GM19023 (cell line): Measurements from ENCODE around the gene LCP2.

Experiments
- ATAC-seq: cut with Tn5 transposase; IDR thresholded peaks from one replicate; pipeline ENCODE4 v1.9.1; 2021; ENCODE audit warnings: mild to moderate bottlenecking, moderate library complexity; ENCODE audit not compliant: unreplicated experiment

LCP2 gene

DNA sequence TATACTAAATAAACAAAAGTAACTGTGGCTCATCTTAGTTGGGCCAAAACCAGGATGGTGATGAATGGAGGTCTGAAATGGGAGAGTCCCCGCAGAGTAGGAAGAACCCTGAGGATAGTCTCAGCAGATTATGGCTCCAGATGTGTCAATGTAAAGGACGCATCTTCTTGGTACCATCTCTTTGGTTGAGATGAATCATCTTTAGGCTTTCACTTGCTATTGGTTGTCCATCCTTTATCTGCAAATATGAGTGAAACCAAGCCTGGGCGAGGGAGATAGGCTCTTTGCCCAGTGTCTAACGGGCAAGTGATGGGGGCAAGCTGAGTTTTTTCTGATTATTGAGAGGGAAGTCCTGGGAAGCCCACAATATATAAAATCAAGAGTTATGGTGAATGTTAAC, 19.4 kb upstream of the LCP2 start:
- no peak for ATAC-seq

DNA sequence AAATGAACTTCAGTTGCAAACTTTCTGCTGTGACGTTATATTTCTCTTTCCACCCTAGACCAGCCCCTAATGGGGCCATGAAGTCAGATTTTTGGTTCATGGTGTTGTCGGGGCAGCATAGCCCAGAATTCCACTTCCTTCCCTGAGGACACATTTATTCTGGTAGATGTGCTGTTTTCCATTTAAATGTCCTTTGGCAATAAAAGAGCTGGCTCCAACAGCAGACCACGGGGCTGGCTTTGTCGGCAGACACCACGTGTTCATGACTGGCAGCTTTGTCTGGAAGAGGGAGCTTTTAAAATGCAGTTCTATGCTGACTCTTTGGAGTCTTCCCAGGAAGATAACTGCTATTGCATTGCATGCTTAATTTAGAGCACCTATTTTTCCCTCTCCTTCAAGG, 17.6 kb upstream of the LCP2 start:
- ATAC-seq = no peak

DNA sequence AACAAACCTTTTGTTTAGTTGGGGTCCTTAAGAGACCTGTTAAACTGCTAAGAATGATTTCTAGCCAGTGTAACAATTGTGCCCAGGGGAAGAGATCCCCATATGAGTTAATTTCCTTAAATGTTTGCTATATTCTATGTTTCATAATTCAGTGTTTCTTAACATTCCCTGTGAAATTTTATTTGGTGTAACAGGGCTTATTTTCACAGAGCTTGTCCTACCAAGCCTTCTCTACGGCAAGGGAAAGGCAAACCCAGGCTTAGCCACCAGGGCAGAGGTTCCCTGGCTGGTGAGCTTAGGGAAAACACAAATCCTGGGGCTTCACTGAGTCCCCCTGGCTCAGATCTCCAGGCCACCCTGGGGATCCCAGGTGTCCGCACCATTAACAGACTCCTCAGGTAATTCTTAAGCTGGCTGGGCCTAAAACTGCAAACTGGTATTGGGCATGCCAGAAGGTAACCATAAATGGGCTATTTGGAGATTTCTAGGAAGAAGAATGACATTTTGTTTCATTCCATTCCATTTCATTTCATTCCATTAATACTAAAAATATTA, 17.0 kb upstream of the LCP2 start:
- no peak for ATAC-seq

DNA sequence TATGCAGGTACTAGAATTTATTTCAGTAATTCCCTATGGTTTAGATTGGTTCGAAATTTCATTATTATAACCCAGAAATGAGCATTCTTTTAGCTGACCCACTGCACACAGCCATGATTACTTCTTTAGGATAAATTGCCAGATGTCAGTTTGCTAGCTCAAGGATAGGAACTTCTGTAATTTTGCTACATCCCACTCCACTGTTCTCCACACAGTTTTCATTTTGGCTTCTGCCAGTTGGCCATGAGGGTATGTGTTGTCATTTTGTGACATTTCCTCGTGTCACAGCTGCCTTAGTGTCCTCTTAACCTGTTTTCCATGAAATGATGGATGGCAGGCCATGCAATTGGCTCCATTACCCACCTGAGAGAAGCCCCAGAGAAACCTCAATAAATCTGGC, 16.2 kb upstream of the LCP2 start:
- no peak for ATAC-seq

DNA sequence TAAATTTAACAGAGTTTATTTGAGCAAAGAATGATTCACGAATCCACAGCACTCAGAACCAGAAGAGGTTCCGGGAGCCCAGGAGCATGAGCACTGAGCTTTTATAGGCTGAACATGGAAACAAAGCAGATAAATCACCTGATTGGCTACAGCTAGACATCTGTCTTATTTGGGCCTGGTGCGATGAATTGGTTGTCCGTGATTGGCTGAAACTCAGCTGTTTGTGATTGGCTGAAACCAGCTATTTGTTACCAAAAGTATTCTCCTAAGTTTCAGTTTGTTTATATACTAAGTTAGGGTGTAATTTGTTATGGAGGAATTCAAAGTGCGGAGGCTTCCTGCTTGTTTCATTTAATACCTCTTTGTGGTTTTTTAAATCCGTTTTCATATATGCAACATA, 15.8 kb upstream of the LCP2 start:
- no peak for ATAC-seq

DNA sequence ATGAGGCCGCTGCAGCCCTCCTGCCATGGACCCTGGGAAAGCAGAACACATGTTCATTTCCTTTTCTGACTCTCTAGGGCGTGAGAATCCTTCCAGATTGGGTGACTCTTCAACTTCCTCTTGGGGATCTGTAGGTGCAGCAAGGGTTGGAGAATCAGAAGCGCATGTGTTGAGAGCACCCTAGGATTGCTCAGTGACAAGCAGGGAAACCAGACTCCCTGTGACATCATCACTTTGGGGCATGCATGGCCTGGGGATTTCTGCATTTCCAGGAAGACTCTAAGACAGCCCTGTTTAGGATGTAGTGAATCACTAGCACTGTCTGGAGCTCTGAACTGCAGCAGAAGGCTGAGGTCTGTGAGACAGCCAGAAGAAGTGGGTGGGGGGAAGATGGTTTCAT, 15.1 kb upstream of the LCP2 start:
- ATAC-seq = peak; percentile 59

DNA sequence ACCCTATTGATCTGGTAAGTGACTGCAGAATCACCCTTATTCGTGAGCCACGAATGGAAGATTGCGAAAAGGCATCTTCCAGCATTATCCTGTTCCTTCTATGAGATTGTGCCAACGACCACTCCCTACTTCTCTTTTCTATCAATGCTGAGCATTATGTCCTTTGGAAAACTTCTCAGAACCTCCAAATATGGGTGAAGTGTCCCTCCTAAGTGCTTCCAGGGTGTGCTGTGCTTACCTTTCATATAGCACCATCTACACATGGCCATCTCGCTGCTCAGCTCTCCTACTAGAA, 14.7 kb upstream of the LCP2 start:
- ATAC-seq = no peak

DNA sequence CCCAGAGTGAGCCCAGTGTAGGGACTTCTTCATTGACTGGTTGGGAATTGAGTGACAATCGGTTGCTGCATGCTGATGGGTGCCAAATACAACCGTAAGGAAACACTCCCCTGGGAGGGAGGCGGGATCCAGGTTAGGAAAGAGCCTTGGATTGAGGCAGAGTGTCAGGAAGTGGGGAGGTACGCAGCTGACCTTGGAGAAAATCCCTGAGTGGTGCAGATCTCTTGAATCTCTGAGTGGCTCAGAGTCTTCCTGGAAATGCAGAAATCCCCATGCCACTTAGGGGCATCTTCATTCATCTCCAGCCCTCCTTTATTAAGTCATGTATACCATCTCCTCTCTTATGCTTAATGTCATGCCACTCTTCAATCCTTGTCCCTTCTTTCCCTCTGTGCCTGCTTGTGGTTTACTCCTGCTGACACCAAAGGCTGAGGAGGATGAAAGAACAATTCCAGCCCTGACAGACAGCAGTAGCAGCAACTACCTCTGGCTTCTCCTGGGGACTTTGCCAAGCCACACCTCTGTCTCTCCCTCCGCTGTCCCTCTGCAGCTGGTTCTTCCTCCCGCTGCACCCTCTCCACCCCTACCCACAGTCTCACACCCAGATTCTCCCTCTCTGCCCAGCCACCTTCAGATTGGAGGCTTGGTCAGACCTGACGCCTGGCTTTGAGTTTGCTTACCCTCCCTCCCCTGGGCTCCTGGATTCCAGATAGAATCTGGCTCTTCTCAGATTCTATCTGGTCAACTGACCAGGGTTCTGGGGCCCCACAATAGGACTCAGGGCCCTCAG, 14.1 kb upstream of the LCP2 start:
- ATAC-seq = no peak

DNA sequence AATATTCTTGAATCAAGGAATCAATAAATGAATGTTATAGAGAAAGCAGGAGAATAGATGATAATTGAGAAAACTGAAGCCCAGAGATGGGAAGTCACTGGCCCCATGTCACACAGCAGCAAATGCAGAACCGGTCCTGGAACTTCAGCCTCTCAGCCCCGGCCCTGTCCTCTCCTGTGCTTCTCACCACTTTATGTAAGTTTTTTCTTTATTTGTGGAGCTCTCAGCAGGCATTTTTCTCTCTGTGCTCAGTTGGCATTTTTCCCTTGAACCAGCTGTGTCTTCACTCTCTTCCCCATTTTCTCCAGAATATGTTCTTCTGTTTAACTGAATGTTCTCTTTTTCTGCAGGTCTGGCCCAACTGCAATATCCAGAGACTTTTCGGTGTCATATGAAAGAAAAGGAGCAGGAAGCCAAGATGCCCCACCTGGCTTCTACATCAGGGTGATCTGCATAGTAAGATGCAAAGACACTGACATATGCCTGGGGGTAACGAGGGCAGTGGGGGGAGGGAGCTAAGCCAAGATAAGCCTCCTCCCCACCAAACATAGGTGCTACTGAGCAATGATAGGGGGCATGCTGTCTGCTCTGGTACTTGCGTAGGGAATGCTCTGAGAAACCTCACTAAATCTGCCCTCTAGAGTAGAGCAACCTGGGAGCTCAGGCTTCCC, 12.8 kb upstream of the LCP2 start:
- no peak for ATAC-seq

DNA sequence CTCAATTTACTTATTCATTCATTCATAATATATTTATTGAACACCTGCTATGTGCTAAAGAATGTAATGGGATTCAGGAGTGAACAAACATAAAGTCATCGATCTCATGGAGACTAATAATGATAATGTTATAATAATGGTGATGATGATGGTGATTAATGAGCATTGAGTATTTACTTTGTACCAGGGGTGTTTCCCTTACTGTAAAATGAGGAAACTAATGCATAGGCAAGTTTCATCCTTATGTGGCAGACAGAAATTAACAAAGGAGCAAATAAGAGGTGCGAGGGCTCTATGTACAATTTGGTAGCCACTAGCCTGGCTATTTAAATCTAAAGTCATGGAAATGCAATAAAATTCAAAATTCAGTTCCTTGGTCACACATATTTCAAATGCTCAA, 11.1 kb upstream of the LCP2 start:
- ATAC-seq = no peak

DNA sequence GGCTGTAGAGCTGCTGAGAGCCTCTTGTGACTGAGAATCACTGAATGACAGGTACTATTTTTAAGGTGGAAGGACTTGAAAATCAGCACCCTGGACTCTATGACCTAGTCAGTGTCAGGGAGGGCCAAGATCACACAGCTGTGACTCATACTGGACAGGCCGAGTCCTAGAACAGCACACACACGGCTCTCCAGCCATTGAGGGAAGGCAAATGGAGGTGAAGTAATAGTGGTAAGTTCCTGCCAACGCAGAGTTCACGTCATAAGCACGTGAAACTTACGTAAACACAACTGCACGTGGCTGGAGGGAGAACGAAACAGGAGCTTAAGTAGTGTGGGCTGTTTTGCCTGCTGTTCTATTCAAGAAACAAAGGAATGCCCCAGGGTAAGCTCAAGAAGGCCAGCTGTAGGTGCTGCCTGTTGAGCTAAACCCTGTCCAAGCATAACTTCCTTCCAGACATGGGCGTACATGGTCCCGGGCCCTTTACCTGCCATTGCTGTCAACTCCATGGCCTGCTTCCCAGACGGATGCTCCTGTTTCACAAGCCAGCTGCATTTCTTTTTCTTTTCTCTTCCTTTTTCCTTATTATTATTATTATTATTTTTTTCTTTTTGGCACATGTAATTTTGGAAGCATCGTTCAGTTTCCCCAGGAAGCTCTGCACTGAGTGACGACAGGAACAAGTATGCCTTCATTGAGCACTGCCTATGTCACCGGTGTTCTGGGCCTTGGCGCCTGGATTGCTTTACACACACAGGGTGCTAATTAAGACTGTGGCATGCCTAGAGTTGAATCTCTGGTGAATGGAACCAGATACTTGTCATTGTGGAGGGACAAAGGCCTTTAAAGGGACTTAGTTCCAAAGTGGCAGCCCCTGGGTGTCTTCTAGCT, 10.2 kb upstream of the LCP2 start:
- no peak for ATAC-seq

DNA sequence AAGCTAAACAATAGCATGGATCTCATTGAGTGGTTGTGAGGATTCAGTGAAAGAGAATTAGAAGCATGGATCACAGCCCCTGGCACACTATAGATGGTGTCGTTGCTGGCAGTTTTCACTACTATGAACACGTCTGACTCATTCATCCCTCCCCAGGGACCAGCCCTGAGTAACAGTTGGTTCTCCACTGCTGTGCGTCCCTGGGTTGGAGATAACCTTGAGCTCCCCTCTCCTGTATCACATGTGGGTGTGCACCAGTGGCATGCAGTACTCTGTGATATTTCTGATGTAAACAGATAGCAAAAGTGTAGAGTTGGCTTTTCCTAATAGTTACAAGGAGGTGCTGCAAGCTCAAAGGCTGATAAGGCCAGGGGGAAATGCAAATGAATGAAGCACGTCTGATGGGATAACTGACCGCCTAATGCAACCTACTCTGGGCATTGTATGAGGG, 8.8 kb upstream of the LCP2 start:
- ATAC-seq = peak; percentile 50

DNA sequence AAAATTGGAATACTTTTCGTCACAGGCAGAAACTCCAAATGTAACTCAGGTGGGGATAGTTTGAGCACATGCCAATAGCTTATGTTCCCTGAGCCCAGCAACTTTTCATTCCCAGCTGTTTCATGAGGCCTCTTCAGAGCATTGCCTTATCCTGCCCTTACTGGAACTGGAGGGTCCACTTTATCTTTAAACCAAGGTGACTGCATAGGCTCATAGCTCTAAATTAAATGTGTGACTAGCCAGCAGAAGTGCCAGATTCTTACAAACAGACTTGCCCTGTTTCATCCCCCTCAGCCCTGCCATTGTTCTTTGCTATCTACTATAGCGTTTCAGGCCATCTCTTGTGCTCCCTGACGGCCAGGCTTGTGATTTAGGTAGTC, 8.1 kb upstream of the LCP2 start:
- ATAC-seq = no peak

DNA sequence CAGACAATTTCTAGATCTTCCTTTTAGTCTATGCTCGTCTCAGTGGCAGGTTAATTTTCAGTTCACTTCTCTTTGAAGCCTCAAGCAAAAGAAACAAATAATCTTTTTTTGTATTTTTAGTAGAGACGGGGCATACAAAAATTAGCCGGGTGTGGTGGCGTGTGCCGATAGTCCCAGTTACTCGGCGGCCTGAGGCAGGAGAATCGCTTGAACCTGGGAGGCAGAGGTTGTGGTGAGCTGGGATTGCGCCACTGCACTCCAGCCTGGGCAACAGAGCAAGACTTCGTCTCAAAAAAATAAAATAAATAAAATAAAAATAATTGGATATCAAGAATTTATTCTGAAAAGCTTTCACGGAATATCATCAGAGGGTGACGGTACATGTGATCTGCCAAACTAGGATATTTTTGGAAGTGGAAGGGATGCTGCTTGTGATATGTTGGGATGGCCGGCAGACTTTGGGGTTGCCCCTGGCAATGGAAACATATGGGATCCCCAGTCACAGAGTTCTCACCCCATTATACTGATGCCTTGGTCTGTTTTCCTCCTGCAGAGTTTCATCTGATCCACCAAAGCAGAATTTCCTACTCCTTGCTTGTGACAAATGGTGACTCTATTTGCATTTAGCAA, 7.6 kb upstream of the LCP2 start:
- ATAC-seq = no peak

DNA sequence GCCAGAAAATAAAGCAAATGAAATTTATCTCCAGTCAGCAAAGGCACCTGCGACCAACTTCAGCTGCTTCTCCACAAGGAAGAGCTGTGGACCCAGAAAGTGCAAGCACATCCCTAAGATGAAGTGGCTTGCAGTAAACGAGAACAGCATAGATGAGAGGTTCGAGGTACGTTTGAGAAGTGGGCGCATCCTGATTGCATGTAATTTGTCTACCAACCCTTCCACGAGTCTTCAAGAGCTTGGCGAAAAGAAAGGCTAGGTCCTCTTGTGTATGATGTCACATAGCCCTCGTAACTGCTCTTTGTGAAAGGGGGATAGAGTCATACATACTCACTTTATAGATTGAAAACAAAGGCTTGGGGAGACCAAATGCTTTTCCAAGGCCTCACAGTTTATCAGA, 6.0 kb upstream of the LCP2 start:
- no peak for ATAC-seq

DNA sequence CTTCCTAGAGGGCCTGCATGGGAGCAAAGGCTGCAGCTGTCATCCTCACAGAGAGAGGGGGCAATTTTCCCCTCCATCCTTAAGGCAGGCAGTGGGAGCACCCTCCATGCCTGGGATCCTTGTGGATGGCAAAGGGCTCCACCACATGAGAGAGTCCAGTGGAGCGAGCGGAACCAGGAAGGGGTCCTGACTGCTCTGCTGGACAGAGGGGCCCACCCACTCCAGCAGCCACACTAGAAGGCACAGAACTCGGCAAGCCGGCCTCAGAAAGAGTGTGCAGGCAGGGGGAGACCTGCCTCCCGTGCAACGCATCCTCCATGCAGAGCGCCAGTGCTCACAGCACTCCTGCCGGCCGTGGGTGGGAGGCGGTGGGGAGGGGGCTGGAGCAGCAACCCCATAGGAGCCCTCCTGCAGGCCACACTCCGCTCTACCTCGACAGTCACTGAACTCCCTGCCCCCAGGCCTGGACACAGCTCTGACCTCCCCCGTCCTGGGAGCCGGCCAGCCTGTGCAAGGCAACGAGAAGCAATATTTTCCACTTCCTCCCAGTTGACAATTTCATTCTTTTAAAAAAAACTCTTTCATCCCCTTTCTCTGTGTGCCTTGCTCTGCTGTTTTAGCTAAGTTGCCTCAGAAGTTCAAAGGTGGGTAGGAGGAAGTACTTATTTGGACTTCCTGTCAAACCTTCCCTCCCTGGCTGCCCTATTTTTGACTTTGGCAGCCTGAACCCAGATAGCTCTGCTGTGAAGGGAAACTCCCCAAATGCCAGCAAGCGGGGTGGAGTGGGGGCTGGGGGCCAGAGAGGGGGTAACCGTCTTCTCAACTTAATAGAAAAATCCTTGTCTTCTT, 5.3 kb upstream of the LCP2 start:
- ATAC-seq = peak; percentile 83

DNA sequence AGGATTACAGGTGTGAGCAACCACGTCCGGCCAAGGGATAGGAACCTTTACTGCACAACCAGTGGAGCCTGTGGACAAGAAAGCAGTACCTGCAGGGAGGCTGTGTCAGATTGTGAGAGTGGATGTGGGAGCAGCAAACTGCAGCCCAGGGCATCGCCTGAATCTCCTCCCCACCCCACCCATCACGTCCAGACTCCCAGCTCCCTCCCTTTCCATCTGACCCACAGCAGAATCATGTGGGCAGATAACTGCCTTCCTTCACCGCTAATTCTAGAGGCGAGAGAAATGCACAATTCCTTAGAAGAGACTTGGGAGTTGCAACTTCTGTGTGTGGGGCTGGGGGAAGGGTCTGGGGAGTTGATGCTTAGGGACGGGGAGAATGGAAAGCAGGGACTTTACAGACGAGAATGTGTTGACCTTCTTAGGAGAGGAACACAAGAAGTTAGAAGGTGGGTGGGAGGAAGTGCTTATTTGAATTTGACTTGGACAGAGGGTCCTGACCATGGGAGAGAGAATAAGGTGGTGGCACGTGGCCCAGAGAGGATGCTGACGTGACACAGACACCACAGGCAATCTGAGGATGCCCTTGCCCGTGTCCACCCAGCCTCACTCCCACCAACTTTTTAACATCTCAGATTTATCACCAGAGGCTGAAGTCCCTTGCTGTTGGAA, 4.5 kb upstream of the LCP2 start:
- ATAC-seq = no peak

DNA sequence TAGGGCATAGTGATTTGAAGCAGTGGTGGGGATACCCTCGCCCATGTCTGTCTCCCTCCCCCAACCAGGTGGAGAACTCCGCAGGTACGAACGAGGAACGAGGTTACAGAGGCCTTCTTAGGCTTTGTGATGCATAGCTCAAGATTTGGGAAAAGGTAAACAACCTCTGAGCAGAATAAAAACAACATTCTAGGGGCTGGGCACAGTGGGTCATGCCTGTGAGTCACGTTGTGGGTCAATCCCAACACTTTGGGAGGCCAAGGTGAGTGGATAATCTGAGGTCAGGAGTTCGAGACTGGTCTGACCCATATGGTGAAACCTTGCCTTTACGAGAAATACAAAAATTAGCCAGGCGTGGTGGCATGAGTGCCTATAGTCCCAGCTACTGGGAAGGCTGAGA, 3.6 kb upstream of the LCP2 start:
- no peak for ATAC-seq

DNA sequence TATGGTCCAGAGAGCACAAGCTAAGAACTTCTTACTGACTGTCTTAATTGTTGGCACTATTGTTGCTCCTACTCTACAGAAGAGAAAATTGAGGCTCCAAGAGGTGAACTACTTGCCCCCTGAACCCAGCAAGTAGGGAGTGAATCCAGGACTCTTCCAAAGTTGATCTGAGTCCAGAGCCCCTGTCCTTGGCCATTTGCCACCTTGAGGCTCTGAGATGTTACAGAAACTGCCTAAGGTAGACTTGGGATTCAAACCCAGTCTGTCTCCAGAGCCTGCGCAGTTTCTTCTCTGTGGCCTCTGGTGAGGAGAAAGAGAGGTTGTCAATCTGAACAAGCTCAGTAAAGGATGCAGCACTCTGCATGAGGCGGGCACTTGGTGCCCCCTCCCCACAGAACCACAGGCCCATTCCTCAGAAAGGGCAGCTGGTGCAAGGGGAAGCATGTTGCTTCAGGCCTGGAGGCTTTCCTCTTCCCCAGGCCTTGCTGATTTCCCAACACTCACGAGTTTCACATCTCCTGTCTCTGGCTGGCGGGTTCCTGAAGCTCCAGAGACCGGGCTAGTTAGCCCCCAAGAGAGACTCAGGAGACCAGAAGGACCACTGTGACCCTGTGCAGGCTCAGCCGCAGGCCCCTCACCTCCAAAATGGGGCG, 2.9 kb upstream of the LCP2 start:
- no peak for ATAC-seq
